Nephron (organoid): ENCODE results near the gene IL20RB.

Source experiments
- H3K27ac Mint-ChIP-seq, 3 experiments: 2 replicates each; pipeline ENCODE4 v1.8.0; 2020; ENCODE audit warnings: mixed read lengths in 3 of 3, mild to moderate bottlenecking in 2 of 3, moderate library complexity in 1 of 3
- H3K27me3 Mint-ChIP-seq: 2 replicates; pipeline ENCODE4 v1.8.0; 2021; ENCODE audit warnings: low read depth, mild to moderate bottlenecking, moderate library complexity, mixed read lengths
- H3K36me3 Mint-ChIP-seq: 2 replicates; pipeline ENCODE4 v1.8.0; 2020; ENCODE audit warnings: low read depth, mixed read lengths
- H3K4me1 Mint-ChIP-seq: 2 replicates; pipeline ENCODE4 v1.8.0; 2020; ENCODE audit warnings: mixed read lengths
- H3K4me3 Mint-ChIP-seq, 3 experiments: 2 replicates each; pipeline ENCODE4 v1.8.0; 2020; ENCODE audit warnings: mild to moderate bottlenecking in 3 of 3, mixed read lengths in 3 of 3, moderate library complexity in 2 of 3
- H3K9me3 Mint-ChIP-seq: 2 replicates; pipeline ENCODE4 v1.8.0; 2020; ENCODE audit warnings: mixed read lengths
- CTCF ChIP-seq, 3 experiments: fragments of 200-600 bp; sonication (generic); IDR thresholded peaks; one replicate each; pipeline ENCODE4 v1.5.0; 2021; ENCODE audit warnings: antibody characterized with exemption in 3 of 3; ENCODE audit not compliant: unreplicated experiment in 3 of 3

The IL20RB gene

DNA sequence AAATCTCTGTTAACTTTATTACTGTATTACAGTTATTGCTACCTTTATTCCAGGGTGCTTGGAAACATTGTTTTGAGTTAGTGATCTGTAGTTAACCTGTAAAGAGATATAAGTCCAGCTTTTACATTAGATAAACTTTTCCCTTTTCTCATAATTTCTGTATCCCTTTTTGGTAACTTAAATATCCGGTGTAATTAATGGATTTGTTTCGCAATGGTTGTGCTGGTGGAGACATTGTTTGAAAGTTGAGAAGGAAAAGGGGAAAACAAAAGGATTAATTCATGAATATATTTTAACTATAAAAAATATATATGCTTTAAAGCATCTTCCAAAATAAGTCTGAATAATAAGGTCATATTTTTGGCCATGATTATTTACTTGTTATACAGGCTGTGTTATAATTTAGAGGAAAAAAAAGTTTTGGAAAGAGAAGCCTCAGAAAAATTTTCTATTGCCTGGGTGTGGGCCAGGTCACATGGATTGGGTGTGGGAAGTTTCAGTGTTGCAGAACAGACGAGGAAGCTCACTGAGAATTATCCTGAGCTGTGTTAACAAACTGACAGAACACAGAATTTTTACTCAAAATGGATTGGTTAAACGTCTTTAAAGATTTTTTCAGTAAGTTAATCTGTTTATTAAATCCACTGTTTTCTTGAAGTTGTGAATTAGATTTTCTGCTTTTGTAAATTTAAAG lies 27.7 kb upstream of the IL20RB start:
- Mint-ChIP-seq H3K27ac (peak overlapping the region in 2 of 3 experiments; percentile 20 to 51), H3K9me3 (no peaks in the 10 kb centered on the region), H3K4me3 (no peak overlapping the region), H3K4me1 (peaks cover 16% of the 10 kb centered on the region), H3K36me3 (peaks cover 33% of the 10 kb centered on the region), H3K27me3 (no peaks in the 10 kb centered on the region)
- no peak for TF ChIP-seq CTCF (IDR thresholded peaks at IDR 0.05; ENCODE audit: unreplicated experiment in 3 of 3)

DNA sequence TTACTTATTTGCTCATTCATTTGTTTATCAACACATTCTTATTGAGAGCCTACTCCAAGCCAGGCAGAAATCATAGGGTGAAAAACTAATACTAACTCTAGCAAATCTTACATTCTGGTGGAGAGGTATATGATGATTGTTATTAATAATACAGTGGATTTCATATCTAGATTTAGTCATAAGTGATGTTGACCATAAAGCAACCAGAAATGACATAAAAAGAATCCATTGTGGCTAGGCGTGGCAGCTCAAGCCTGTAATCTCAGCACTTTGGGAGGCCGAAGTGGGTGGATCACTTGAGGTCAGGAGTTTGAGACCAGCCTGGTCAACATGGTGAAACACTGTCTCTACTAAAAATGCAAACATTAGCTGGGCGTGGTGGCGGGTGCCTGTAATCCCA lies 26.2 kb upstream of the IL20RB start:
- H3K4me1 Mint-ChIP-seq = peaks cover 16% of the 10 kb centered on the region
- no peak overlapping the region for H3K27ac Mint-ChIP-seq
- H3K27me3 Mint-ChIP-seq = no peaks in the 10 kb centered on the region
- no peak for TF ChIP-seq CTCF (IDR thresholded peaks at IDR 0.05; ENCODE audit: unreplicated experiment in 3 of 3)
- H3K36me3 Mint-ChIP-seq = peaks cover 46% of the 10 kb centered on the region
- no peak overlapping the region for H3K4me3 Mint-ChIP-seq
- peaks cover 10% of the 10 kb centered on the region for H3K9me3 Mint-ChIP-seq

GRCh38 chr3:136932523-136932922 lies 25.3 kb upstream of the IL20RB start:
- no peak for TF ChIP-seq CTCF (IDR thresholded peaks at IDR 0.05; ENCODE audit: unreplicated experiment in 3 of 3)
- peaks cover 16% of the 10 kb centered on the region for H3K9me3 Mint-ChIP-seq
- no peak overlapping the region for H3K4me3 Mint-ChIP-seq
- H3K27ac Mint-ChIP-seq = no peak overlapping the region
- peaks cover 54% of the 10 kb centered on the region for H3K36me3 Mint-ChIP-seq
- H3K27me3 Mint-ChIP-seq = no peaks in the 10 kb centered on the region
- peaks cover 16% of the 10 kb centered on the region for H3K4me1 Mint-ChIP-seq

DNA sequence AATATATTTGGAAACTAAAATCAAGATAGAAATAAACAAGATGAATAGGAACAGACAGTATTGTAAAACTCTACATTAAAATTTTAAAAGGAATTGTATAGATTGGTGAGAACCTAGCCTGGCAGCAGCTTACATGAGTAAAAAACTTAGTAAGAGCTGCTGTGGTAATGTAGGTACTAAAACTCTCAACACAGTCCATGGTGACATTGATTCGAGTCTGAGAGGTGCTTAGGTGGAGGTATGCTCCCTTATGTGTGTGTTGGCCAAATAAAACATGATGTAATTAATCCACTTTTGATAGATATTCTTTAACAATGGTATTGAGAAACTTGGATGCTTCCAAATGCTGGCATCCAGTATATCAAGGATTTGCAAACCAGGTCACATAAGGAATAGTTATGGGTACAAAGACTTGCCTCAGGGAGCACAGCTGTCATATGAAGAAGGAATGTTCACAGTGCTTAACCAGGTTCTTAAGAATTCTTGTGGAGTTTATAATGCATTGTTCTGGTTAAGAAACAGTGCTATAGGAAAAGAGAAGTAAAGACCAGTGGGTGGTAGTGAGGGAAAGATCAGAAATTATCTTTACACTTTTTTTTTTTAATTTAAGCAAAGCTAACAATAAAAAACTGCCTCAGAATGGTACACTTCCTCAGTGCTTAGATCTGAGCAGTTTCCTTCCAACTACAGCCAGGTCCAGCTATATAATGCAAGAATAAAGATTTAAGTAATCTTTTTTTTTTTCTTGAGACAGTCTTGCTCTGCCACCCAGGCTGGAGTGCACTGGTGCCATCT lies 24.6 kb upstream of the IL20RB start:
- peaks cover 23% of the 10 kb centered on the region for H3K9me3 Mint-ChIP-seq
- H3K4me3 Mint-ChIP-seq = no peak overlapping the region
- no peaks in the 10 kb centered on the region for H3K27me3 Mint-ChIP-seq
- H3K27ac Mint-ChIP-seq = no peak overlapping the region
- H3K4me1 Mint-ChIP-seq = peaks cover 16% of the 10 kb centered on the region
- peaks cover 55% of the 10 kb centered on the region for H3K36me3 Mint-ChIP-seq
- TF ChIP-seq CTCF (IDR thresholded peaks at IDR 0.05; ENCODE audit: unreplicated experiment in 3 of 3) = no peak

DNA sequence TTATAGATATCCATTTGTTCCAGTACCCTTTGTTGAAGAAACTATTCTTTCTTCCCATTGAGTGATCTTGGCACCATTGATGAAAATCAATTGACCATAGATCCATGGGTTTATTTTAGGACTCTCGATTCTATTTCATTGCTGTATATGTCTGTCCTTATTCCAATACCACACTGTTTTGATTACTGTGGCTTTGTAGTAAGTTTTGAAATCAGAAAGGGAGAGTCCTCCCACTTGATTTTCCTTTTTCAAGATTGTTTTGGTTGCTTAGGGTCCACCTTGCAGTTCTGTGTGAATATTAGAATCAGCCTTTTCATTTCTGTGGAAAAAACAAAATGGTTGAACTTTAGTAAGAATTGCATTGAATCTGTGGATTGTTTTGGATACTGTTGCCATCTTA lies 20.6 kb upstream of the IL20RB start:
- H3K4me1 Mint-ChIP-seq = no peaks in the 10 kb centered on the region
- H3K4me3 Mint-ChIP-seq = no peak overlapping the region
- H3K27me3 Mint-ChIP-seq = no peaks in the 10 kb centered on the region
- peaks cover 54% of the 10 kb centered on the region for H3K36me3 Mint-ChIP-seq
- H3K9me3 Mint-ChIP-seq = peaks cover 27% of the 10 kb centered on the region
- no peak for TF ChIP-seq CTCF (IDR thresholded peaks at IDR 0.05; ENCODE audit: unreplicated experiment in 3 of 3)
- H3K27ac Mint-ChIP-seq = no peak overlapping the region
